ENCODE results near the gene GNB2.

DNA sequence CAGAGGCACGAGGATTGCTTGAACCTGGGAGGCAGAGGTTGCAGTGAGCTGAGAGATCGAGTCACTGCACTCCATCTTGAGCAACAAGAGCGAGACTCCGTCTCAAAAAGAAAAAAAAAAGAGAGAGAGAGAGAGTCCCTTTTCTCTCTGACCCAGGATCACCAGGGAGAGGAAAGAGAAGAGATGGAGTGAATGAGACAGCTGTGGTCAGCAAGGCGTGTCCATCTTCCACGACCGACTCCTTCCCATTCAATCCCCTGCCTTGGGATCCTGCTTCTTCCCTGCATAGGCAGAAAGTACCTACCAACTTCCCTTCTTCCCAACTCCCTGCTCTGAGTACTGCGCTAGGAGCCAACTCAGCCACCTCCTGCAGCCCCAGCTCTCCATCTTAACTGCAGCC, 54.7 kb downstream of the GNB2 start:
- TF ChIP-seq, protein P1, sequence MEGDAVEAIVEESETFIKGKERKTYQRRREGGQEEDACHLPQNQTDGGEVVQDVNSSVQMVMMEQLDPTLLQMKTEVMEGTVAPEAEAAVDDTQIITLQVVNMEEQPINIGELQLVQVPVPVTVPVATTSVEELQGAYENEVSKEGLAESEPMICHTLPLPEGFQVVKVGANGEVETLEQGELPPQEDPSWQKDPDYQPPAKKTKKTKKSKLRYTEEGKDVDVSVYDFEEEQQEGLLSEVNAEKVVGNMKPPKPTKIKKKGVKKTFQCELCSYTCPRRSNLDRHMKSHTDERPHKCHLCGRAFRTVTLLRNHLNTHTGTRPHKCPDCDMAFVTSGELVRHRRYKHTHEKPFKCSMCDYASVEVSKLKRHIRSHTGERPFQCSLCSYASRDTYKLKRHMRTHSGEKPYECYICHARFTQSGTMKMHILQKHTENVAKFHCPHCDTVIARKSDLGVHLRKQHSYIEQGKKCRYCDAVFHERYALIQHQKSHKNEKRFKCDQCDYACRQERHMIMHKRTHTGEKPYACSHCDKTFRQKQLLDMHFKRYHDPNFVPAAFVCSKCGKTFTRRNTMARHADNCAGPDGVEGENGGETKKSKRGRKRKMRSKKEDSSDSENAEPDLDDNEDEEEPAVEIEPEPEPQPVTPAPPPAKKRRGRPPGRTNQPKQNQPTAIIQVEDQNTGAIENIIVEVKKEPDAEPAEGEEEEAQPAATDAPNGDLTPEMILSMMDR (IDR thresholded peaks at IDR 0.05; ENCODE audit: low read depth, low read length, missing input control) = no peak
- no peak for TF ChIP-seq RAD21 (IDR thresholded peaks at IDR 0.05)
- TF ChIP-seq TAF1 (conservative IDR thresholded peaks at IDR 0.05) = no peak
- no peak for TF ChIP-seq JUND (IDR thresholded peaks at IDR 0.05)
- TF ChIP-seq, protein P2, sequence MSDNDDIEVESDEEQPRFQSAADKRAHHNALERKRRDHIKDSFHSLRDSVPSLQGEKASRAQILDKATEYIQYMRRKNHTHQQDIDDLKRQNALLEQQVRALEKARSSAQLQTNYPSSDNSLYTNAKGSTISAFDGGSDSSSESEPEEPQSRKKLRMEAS (IDR thresholded peaks at IDR 0.05) = no peak
- TF ChIP-seq SP1 (IDR thresholded peaks at IDR 0.05) = no peak
- TF ChIP-seq GABPA (IDR thresholded peaks at IDR 0.05 in 1 of 2, conservative IDR thresholded peaks at IDR 0.05 in 1 of 2) = no peak
- no peak for TF ChIP-seq FOXA2 (IDR thresholded peaks at IDR 0.05)
- no peak for TF ChIP-seq FOXA1 (IDR thresholded peaks at IDR 0.05)
- TF ChIP-seq, protein P3, sequence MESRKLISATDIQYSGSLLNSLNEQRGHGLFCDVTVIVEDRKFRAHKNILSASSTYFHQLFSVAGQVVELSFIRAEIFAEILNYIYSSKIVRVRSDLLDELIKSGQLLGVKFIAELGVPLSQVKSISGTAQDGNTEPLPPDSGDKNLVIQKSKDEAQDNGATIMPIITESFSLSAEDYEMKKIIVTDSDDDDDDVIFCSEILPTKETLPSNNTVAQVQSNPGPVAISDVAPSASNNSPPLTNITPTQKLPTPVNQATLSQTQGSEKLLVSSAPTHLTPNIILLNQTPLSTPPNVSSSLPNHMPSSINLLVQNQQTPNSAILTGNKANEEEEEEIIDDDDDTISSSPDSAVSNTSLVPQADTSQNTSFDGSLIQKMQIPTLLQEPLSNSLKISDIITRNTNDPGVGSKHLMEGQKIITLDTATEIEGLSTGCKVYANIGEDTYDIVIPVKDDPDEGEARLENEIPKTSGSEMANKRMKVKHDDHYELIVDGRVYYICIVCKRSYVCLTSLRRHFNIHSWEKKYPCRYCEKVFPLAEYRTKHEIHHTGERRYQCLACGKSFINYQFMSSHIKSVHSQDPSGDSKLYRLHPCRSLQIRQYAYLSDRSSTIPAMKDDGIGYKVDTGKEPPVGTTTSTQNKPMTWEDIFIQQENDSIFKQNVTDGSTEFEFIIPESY (IDR thresholded peaks at IDR 0.05) = no peak
- TF ChIP-seq RXRA (IDR thresholded peaks at IDR 0.05) = no peak

All from liver (tissue), 3 donors.